Bronchial epithelial cell (primary cell): Measurements from ENCODE around the gene DDX28. TPM values are rescaled to one million over a fixed set of nuclear protein-coding genes. Genes with fewer than 3 reads are reported as not detected.

Source experiments
- DNase-seq: peaks from one replicate; pipeline ENCODE4 v3.0.0-alpha.2; 2010; ENCODE audit warnings: low read depth
- FAIRE-seq: peaks from 2 replicates; lab custom pipeline; 2011; peaks lifted over from hg19 to GRCh38; lab: Jason Lieb, UNC
- H3K27me3 ChIP-seq: 2 replicates; pipeline ENCODE4 v1.5.1; 2011; ENCODE audit warnings: low read length; ENCODE audit not compliant: control insufficient read depth, insufficient read depth
- H3K36me3 ChIP-seq: 2 replicates; pipeline ENCODE4 v1.5.1; 2011; ENCODE audit warnings: low read length; ENCODE audit not compliant: control insufficient read depth, insufficient read depth
- H3K4me3 ChIP-seq: 2 replicates; pipeline ENCODE4 v1.5.1; 2011; ENCODE audit warnings: mild to moderate bottlenecking, low read depth, low read length, control low read depth
- CTCF ChIP-seq: IDR thresholded peaks from 2 replicates; pipeline ENCODE4 v1.5.1; 2011; ENCODE audit warnings: mild to moderate bottlenecking, moderate library complexity, low read length, control low read depth, inconsistent platforms; ENCODE audit not compliant: insufficient read depth, severe bottlenecking
- total RNA-seq: library from RNA; depleted of rRNA; stranded (reverse); fragments of >200 nt; gene quantifications from 2 replicates; pipeline ENCODE4 v1.2.1, GENCODE V29; 2014

The DDX28 gene
- total RNA-seq, 1 donor from 2014 or later = 16.3 TPM

GRCh38 chr16:68062910-68063393, 39.9 kb upstream of the DDX28 start:
- DNase-seq = no peak
- FAIRE-seq = no peak
- no peak overlapping the region for H3K4me3 ChIP-seq
- TF ChIP-seq CTCF = no peak
- peaks cover 10% of the 10 kb centered on the region for H3K36me3 ChIP-seq
- H3K27me3 ChIP-seq = no peaks in the 10 kb centered on the region

DNA sequence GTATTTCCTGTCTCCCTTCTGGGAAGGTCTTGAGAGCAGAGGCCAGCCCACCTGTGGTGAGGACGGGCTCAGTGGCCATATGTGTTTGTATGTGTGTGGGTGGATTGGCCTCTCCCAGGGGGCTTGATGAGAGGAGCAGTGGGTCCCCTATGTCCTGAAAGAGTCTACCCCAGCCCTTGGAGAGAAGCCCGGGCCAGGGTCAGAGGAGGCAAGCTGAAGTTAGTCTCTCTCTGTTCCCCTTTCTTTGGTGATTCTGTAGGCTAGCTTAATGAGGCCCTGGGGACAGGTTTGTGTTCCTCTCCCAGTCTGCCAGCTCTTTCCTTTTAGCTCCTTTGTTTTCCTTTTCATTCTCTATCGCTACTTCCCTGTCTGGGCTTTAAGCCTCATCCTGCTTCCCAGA, 38.4 kb upstream of the DDX28 start:
- H3K4me3 ChIP-seq = no peak overlapping the region
- DNase-seq = no peak
- peaks cover 8% of the 10 kb centered on the region for H3K36me3 ChIP-seq
- no peak for FAIRE-seq
- no peaks in the 10 kb centered on the region for H3K27me3 ChIP-seq
- no peak for TF ChIP-seq CTCF

DNA sequence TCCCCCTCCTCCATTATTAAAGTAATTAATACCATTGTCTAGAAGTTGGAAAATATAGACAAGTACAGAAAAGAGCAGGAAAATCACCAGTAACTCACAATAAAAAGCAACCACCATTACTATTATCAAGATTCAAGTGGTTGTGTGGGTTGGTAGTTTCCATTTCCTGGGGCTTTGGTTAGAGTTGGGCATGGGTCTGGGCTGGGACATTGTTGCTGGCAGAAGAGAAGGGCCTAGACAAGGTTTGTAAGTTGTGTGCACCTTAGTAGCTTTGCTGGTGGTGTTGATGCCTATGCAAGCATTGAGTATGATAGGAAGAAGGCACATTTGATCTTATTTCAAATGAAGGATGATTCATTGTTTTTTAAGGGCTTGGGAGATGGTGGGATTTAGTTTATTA, 36.8 kb upstream of the DDX28 start:
- FAIRE-seq (no peak), DNase-seq (no peak)
- Histone ChIP-seq H3K36me3 (peaks cover 6% of the 10 kb centered on the region), H3K27me3 (no peaks in the 10 kb centered on the region), H3K4me3 (no peak overlapping the region)
- no peak for TF ChIP-seq CTCF

- Histone ChIP-seq H3K4me3 (no peak overlapping the region), H3K36me3 (peaks cover 7% of the 10 kb centered on the region), H3K27me3 (no peaks in the 10 kb centered on the region)
- no peak for TF ChIP-seq CTCF
- DNase-seq = no peak
- FAIRE-seq = no peak
These were observed 32.4 kb upstream of the DDX28 start for GRCh38 chr16:68055395-68055794.

DNA sequence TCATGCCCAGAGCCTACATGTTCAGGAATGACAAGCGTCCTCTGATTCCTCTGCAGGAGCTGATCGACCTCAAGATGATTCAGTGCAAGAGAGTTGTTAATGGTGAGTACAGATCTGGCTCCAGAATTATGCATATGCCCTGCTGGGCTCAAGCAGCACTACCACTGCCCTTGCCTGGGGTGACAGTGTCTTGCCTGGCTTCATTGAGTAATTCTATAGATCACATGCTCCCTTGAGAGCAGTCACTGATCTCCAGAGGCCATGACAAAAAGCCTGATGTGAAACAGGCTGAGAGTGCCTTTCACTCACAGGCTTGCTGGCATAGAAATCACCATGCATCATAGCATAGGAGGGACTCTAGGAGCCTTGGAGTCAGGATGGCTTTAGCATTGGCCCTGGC, 26.4 kb upstream of the DDX28 start:
- DNase-seq (no peak), FAIRE-seq (no peak)
- Histone ChIP-seq H3K27me3 (no peaks in the 10 kb centered on the region), H3K4me3 (no peak overlapping the region), H3K36me3 (peaks cover 9% of the 10 kb centered on the region)
- TF ChIP-seq CTCF = no peak

DNA sequence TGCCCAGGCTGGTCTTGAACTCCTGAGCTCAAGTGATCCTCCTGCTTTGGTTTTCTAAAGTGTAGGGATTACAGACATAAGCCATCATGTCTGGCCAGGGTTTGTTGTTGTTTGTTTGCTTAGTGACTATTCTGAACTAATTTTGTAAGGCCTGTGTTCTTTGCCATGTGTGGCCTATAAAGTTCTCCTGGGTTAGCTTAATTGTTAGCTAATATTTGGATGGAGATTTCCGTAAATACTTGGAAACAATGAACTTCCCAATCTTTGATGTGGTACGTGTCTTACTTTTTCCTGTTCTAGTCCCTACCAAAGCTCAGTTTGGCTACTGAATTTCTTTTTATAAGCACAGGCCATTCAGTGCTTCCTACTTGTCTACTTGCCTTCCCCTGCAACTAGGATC, 25.0 kb upstream of the DDX28 start:
- Histone ChIP-seq H3K27me3 (no peaks in the 10 kb centered on the region), H3K36me3 (peaks cover 5% of the 10 kb centered on the region), H3K4me3 (no peak overlapping the region)
- DNase-seq (no peak), FAIRE-seq (no peak)
- TF ChIP-seq CTCF = no peak
